Astrocyte of the spinal cord (primary cell): ENCODE measurements around the gene WDR17.
A peak's percentile ranks its signal among the peaks of the same experiment; 100 is the strongest.

Experiments used
- DNase-seq: peaks from one replicate; pipeline ENCODE4 v3.0.0; 2011; ENCODE audit warnings: low read depth, low spot score
- H3K4me3 ChIP-seq: 2 replicates; pipeline ENCODE4 v1.5.1; 2011; ENCODE audit warnings: low read depth, mild to moderate bottlenecking, low read length, moderate library complexity
- in situ Hi-C: cut with HindIII; loops from 2 replicates; pipeline ENCODE4 v1.10.0; 2017; ENCODE audit warnings: low sequenced_read_pairs
- TF ChIP-seq, protein P1 (sequence below): IDR thresholded peaks from 2 replicates; pipeline ENCODE4 v1.5.1; 2012; ENCODE audit warnings: low read depth, mild to moderate bottlenecking, low read length, inconsistent platforms

The WDR17 gene

DNA sequence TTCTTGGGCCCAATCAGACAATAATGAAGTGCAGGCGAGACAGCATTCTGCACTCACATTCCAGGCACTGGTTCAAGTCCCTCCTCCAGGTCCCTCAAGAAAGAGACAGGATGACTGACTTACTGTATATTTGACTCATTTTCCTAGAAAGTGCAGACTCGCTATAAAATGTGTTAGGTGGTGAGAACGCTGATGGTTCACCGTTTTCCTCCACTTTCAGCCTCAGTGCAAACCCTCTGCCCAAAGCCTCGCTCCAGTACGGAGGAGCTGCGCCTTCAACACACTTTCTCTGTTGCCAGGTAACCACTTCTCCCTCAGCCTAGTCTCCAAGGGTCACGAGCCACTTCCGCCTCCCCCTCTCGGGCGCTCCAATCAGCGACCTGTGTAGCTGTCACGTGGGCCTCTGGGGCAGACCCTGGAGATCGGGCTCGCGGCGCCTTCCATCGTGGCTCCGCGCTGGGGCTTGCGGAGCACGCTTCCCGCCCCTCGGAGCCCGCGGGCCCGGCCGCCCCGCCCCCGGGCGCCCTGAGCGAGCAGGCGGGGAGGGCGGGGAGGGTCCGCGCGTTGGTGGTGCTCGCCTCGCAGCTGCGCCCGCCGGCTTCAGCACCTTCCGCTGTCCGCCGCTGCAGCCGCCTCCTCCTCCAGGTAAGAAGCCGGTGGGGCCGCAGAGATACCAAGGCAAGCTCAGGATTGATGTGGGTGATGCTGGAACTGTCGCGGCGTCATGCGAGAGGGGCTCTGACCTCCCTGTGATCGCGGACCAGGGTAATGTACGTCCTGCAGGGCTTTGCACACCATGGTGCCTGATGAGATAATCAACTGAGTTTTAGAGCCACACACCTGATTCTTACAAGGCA, at the start of gene WDR17:
Gene WDR17 (plus strand): TSS at position 407 of the 857 bp plus-strand sequence. CDS start 45,740 bp downstream, outside the sequence.
- H3K4me3 ChIP-seq: peak within 1 kb of the TSS; percentile 59
- TF ChIP-seq, protein P1, sequence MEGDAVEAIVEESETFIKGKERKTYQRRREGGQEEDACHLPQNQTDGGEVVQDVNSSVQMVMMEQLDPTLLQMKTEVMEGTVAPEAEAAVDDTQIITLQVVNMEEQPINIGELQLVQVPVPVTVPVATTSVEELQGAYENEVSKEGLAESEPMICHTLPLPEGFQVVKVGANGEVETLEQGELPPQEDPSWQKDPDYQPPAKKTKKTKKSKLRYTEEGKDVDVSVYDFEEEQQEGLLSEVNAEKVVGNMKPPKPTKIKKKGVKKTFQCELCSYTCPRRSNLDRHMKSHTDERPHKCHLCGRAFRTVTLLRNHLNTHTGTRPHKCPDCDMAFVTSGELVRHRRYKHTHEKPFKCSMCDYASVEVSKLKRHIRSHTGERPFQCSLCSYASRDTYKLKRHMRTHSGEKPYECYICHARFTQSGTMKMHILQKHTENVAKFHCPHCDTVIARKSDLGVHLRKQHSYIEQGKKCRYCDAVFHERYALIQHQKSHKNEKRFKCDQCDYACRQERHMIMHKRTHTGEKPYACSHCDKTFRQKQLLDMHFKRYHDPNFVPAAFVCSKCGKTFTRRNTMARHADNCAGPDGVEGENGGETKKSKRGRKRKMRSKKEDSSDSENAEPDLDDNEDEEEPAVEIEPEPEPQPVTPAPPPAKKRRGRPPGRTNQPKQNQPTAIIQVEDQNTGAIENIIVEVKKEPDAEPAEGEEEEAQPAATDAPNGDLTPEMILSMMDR: no peak
- in situ Hi-C loops: no loop called here
- peak; percentile 65 for DNase-seq

DNA sequence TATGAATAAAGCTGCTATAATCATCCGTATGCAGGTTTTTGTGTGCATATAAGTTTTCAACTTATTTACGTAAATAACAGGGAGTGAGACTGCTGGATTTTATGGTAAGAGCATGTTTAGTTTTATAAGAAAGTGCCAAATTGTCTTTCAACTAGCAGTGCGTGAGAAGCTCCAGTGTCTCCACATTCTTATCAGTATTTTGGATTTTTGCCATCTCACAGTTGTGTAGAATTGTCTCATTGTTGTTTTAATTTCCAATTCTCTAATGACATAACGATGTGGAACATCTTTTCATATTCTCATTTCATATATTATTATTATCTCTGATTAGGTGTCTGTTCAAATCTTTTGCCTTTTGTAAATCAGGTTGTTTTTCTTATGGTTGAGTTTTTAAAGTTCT, 49.0 kb upstream of the WDR17 start:
- DNase-seq: no peak
- TF ChIP-seq, protein P1: no peak
- no peak overlapping the region for H3K4me3 ChIP-seq
- in situ Hi-C loops: no loop called here

DNA sequence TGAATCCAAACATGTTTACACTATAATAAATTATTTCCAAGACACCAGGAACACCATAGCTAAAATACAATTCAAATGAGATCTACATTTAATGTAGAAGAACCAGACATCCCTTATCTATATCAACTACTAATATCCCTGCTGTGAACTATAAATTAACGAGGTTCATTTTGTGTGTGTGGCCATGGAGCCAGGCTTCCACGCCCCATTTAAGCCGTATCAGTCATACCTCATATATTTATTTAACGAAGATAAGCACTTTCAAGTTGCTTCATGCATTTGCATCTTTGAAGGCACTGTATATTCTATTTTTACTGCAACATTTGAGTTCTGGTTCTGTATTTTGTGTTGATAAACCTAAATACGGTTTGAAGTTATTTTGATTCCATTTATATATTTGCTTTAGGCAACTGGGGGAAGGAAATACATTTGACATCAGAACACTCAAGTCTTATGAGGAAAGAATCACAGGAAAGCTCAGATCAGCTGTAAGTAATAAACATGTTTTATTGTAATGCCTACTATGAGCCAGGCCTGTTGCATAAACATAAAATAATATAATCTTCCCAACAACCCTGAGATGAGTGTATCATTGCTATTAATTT, 45.1 kb upstream of the WDR17 start:
- TF ChIP-seq, protein P1: no peak
- DNase-seq: no peak
- in situ Hi-C loops: no loop called here

DNA sequence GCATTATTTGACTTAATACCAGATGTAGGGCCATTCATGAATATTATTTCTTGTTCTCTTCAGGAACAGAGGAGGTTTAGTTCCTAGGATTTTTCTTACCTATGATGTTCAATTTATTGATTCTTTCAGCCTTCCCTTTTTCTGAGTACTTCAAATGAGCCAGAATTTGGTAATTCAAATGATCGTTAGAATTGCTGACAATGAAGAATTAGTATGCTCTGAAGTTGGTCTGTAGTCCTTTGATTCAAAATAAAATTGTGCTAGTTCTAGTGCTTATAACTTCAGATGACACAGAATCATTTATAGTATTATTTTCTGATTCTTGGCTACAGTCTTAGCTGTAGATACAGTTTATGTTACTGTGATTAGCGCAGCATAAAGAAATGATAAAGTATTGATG, 35.2 kb upstream of the WDR17 start:
- TF ChIP-seq, protein P1: no peak
- in situ Hi-C loops: no loop called here
- H3K4me3 ChIP-seq: no peak overlapping the region
- DNase-seq: no peak

More for the DNA sequence above, 45.1 kb upstream of the WDR17 start:
- no peak overlapping the region for H3K4me3 ChIP-seq

DNA sequence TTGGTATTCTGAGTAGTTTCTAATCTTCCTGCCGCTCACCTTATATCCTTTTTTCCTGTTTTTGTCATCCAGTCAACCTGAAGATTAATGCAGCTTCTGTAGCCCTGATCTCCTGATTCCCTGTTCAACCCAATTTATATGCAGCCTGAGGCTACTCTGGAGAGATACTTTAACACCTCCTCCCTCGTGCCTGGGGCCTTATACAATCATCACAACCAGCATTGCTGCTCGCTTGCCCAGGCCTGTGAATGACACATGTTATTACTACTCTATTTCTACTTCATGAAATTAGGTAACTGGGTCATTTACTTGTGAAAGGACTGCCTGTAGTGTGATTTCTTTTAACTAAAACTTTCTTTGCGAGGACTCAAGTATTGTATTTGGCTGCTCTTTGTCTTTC, 33.7 kb upstream of the WDR17 start:
- no peak for DNase-seq
- TF ChIP-seq, protein P1: no peak
- H3K4me3 ChIP-seq: no peak overlapping the region
- in situ Hi-C loops: no loop called here

DNA sequence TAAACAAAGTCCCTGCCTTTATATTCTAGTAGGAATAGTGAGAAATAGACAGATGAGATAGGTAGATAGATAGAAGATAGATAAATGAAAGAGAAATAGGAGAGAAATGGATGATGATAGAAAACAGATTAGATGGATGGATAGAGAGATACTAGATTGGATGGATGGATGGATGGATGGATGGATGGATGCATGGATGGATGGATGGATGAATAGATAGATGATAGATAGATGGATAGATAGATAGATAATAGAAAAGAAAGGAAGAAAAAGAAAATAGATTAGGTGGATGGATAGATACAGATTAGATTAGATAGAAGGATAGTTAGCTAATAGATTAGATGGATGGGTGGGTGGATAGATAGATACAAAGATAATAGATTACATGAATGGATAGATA, 33.2 kb upstream of the WDR17 start:
- DNase-seq: no peak
- TF ChIP-seq, protein P1: no peak
- in situ Hi-C loops: no loop called here
- H3K4me3 ChIP-seq: no peak overlapping the region
